ENCODE results near the gene CCDC57.
"Not testable (repeated sequence)": the region's sequence is repeated elsewhere in the genome, so short reads cannot be mapped to it uniquely, and the experiment has no call there.

Gene CCDC57

DNA sequence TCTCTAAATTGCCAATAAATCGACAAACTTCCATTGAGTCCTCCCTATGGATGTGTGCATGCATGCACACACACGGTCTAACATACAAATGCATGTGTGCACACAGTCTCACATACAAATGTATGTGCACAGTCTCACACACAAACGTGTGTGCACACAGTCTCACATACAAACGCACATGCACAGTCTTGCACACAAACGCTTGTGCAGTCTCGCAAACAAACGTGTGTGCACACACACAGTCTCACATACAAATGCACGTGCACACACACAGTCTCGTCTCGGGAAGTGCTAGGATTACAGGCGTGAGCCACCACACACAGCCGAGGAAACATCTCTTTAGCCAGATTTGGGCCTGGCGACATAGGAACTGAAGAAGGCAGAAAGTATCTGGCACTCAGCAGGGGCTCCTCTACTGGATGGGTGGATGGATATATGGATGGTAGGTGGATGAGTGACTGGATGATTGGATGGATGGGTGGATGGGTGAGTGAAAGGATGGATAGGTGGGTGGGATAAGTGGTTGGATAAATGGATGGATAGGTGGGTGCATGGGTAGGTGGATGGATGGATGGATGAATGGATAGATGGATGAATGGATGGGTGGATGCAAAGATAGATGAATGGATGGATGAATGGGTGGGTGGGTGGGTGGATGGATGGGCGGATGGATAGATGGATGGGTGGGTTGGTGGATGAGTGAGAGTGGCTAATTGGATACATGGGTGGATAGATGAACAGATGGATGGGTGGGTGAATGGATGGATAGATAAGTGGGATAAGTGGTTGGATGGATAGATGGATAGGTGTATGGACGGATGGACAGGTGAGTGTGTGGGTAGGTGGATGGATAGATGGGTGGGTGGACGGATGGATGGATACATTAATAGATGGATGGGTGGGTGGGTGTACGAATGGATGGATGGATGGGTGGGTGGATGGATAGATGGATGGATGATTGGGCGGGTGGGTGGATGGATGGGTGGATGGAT is 65.7 kb downstream of the CCDC57 start:
- no peak for DNase-seq
- ChIA-PET POLR2A (no interaction called here), CTCF (no interaction called here)
- Histone ChIP-seq H3K4me3 (ENCODE audit: control insufficient read depth in 1 of 7, extremely low read depth in 1 of 7, insufficient read depth in 4 of 7, low read depth in 2 of 7, low read length in 6 of 7) (no peak overlapping the region), H3K36me3 (ENCODE audit: control insufficient read depth in 4 of 4, insufficient read depth in 4 of 4, low read length in 3 of 4) (peaks cover 0 to 4% (median 1%) of the 10 kb centered on the region in 4 experiments), H3K9me3 (ENCODE audit: control extremely low read depth in 1 of 5, control insufficient read depth in 4 of 5, insufficient read depth in 2 of 5, low read depth in 1 of 5, low read length in 4 of 5) (no peaks in the 10 kb centered on the region), H3K4me1 (ENCODE audit: control extremely low read depth in 1 of 4, control insufficient read depth in 4 of 4, insufficient read depth in 4 of 4, low read length in 3 of 4) (no peaks in the 10 kb centered on the region), H3K27me3 (replicated peaks in 2 of 5; ENCODE audit: control insufficient read depth in 4 of 5, insufficient read depth in 5 of 5, low read length in 4 of 5) (no peaks in the 10 kb centered on the region), H3K27ac (ENCODE audit: insufficient read depth in 1 of 2, low read depth in 1 of 2, low read length in 2 of 2, poor library complexity in 1 of 2, severe bottlenecking in 2 of 2) (no peak overlapping the region)
- WGBS (ENCODE audit: insufficient coverage) = 95% methylated on average over 18 of the region's 18 CpGs

DNA sequence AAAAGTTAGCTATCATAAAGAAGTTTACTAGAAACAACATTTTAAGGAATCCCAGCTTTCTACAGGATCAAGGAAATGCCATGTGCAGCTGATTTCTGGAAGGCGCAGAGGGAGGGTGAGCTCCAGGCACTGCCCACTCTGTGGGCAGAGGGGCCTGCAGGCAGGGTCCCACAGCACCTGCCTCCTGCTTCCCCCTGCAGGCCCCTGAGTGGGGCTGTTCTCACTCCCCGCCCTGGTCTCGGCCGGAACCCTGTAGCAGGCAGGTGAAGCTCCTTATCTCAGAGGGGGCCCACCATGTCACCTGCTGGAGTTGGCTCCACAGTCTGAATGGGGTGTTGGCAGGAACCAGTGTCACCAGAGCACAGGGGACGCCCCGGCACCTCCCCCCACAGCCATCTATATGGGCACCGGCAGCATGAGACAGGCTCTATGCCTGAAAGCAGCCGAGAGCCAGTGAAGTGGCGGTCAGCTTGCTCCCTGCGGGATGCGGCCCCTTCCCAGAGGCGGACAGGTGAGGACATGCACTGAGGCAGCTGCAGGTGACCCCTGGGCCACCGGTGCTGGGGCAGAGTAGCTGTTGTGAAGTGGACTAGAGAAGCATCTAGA is 67.0 kb downstream of the CCDC57 start:
- POLR2A ChIA-PET = no interaction called here
- WGBS (ENCODE audit: insufficient coverage) = 96% methylated on average over 12 of the region's 13 CpGs
- H3K36me3 ChIP-seq (ENCODE audit: control insufficient read depth in 4 of 4, insufficient read depth in 4 of 4, low read length in 3 of 4) = peaks cover 0 to 6% (median 2%) of the 10 kb centered on the region in 4 experiments

DNA sequence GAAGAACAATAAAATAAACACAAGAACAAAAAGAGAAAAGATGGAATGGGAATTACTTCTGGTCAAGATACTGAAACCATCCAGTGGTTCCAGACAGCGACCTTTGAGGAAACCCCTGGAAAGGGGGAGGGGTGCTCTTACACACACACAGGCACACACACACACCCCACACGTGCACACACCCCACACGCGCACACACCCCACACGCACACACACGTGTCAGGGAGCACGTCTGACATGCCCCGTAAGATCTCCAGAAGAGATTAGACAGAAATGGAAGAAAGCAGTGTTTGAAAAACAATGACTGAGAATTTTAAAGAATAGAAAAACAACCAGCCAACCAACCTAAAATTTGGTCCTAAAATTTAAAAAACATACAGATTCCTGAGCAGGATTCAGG is 69.3 kb downstream of the CCDC57 start:
- no peak for DNase-seq
- Histone ChIP-seq H3K27ac (ENCODE audit: insufficient read depth in 1 of 2, low read depth in 1 of 2, low read length in 2 of 2, poor library complexity in 1 of 2, severe bottlenecking in 2 of 2) (no peak overlapping the region), H3K4me3 (ENCODE audit: control insufficient read depth in 1 of 7, extremely low read depth in 1 of 7, insufficient read depth in 4 of 7, low read depth in 2 of 7, low read length in 6 of 7) (no peak overlapping the region), H3K27me3 (replicated peaks in 2 of 5; ENCODE audit: control insufficient read depth in 4 of 5, insufficient read depth in 5 of 5, low read length in 4 of 5) (no peaks in the 10 kb centered on the region), H3K36me3 (ENCODE audit: control insufficient read depth in 4 of 4, insufficient read depth in 4 of 4, low read length in 3 of 4) (peaks cover 0 to 4% (median 1%) of the 10 kb centered on the region in 4 experiments), H3K9me3 (ENCODE audit: control extremely low read depth in 1 of 5, control insufficient read depth in 4 of 5, insufficient read depth in 2 of 5, low read depth in 1 of 5, low read length in 4 of 5) (no peaks in the 10 kb centered on the region), H3K4me1 (ENCODE audit: control extremely low read depth in 1 of 4, control insufficient read depth in 4 of 4, insufficient read depth in 4 of 4, low read length in 3 of 4) (no peaks in the 10 kb centered on the region)
- CTCF ChIA-PET = interaction anchor here (0.7 kb wide), 1 partner anchor 17 kb away, joined by 3 read pairs; no protein-coding TSS in a partner anchor
- POLR2A ChIA-PET = no interaction called here
- 100% methylated on average over 1 of the region's 8 CpGs for WGBS (ENCODE audit: insufficient coverage)

More for the DNA sequence above, 67.0 kb downstream of the CCDC57 start:
- no peaks in the 10 kb centered on the region for H3K4me1 ChIP-seq (ENCODE audit: control extremely low read depth in 1 of 4, control insufficient read depth in 4 of 4, insufficient read depth in 4 of 4, low read length in 3 of 4)
- no peak for DNase-seq
- H3K4me3 ChIP-seq (ENCODE audit: control insufficient read depth in 1 of 7, extremely low read depth in 1 of 7, insufficient read depth in 4 of 7, low read depth in 2 of 7, low read length in 6 of 7) = no peak overlapping the region
- no peak overlapping the region for H3K27ac ChIP-seq (ENCODE audit: insufficient read depth in 1 of 2, low read depth in 1 of 2, low read length in 2 of 2, poor library complexity in 1 of 2, severe bottlenecking in 2 of 2)
- CTCF ChIA-PET = interaction anchor here (0.9 to 1.5 kb wide), 3 partner anchors 8 to 108 kb away, joined by 3 read pairs; partner anchors contain the start of gene DCXR
- H3K9me3 ChIP-seq (ENCODE audit: control extremely low read depth in 1 of 5, control insufficient read depth in 4 of 5, insufficient read depth in 2 of 5, low read depth in 1 of 5, low read length in 4 of 5) = no peaks in the 10 kb centered on the region
- H3K27me3 ChIP-seq (replicated peaks in 2 of 5; ENCODE audit: control insufficient read depth in 4 of 5, insufficient read depth in 5 of 5, low read length in 4 of 5) = no peaks in the 10 kb centered on the region

DNA sequence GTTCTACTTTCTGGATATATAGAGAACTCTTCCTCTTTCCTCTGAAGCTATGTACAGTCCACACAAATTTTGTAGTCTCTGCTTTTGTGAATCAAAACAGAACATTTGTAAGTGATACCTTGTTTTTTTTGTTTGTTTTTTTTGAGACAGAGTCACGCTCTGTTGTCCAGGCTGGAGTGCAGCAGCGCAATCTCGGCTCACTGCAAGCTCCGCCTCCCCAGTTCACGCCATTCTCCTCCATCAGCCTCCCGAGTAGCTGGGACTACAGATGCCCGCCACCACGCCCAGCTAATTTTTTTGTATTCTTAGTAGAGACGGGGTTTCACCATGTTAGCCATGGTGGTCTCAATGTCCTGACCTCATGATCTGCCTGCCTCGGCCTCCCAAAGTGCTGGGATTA is 72.7 kb downstream of the CCDC57 start:
- H3K27ac ChIP-seq (ENCODE audit: insufficient read depth in 1 of 2, low read depth in 1 of 2, low read length in 2 of 2, poor library complexity in 1 of 2, severe bottlenecking in 2 of 2); H3K36me3 ChIP-seq (ENCODE audit: control insufficient read depth in 4 of 4, insufficient read depth in 4 of 4, low read length in 3 of 4); H3K9me3 ChIP-seq (ENCODE audit: control extremely low read depth in 1 of 5, control insufficient read depth in 4 of 5, insufficient read depth in 2 of 5, low read depth in 1 of 5, low read length in 4 of 5); DNase-seq; H3K4me3 ChIP-seq (ENCODE audit: control insufficient read depth in 1 of 7, extremely low read depth in 1 of 7, insufficient read depth in 4 of 7, low read depth in 2 of 7, low read length in 6 of 7); POLR2A ChIA-PET; H3K27me3 ChIP-seq (replicated peaks in 2 of 5; ENCODE audit: control insufficient read depth in 4 of 5, insufficient read depth in 5 of 5, low read length in 4 of 5); H3K4me1 ChIP-seq (ENCODE audit: control extremely low read depth in 1 of 4, control insufficient read depth in 4 of 4, insufficient read depth in 4 of 4, low read length in 3 of 4); CTCF ChIA-PET: not testable (repeated sequence)
- 92% methylated on average over 8 of the region's 10 CpGs for WGBS (ENCODE audit: insufficient coverage)

DNA sequence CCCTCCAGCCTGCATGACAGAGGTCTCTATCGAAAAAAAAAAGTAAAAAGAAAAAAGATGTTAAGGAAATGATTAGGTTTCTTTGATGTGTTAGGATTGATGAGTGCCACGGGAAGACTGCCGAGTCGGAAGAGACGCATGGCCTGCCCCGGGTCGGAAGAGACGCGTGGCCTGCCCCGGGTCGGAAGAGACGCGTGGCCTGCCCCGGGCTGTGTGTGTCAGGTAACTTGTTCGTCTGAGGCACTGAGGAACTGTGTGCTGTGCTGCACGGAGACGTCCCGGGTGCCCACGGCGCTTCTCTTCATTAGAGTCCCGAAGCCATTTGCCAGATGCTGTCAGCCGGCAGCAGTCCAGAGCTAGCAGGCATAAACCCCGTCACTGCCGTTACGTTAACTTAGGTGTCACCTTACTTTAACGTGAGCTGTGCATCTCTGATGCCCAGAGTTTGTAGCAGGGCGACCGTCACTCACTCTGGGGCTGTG is 74.1 kb downstream of the CCDC57 start:
- Histone ChIP-seq H3K4me1 (ENCODE audit: control extremely low read depth in 1 of 4, control insufficient read depth in 4 of 4, insufficient read depth in 4 of 4, low read length in 3 of 4) (no peaks in the 10 kb centered on the region), H3K27ac (ENCODE audit: insufficient read depth in 1 of 2, low read depth in 1 of 2, low read length in 2 of 2, poor library complexity in 1 of 2, severe bottlenecking in 2 of 2) (no peak overlapping the region), H3K36me3 (ENCODE audit: control insufficient read depth in 4 of 4, insufficient read depth in 4 of 4, low read length in 3 of 4) (peaks cover 0 to 4% (median 0%) of the 10 kb centered on the region in 4 experiments), H3K27me3 (replicated peaks in 2 of 5; ENCODE audit: control insufficient read depth in 4 of 5, insufficient read depth in 5 of 5, low read length in 4 of 5) (no peaks in the 10 kb centered on the region), H3K9me3 (ENCODE audit: control extremely low read depth in 1 of 5, control insufficient read depth in 4 of 5, insufficient read depth in 2 of 5, low read depth in 1 of 5, low read length in 4 of 5) (no peaks in the 10 kb centered on the region), H3K4me3 (ENCODE audit: control insufficient read depth in 1 of 7, extremely low read depth in 1 of 7, insufficient read depth in 4 of 7, low read depth in 2 of 7, low read length in 6 of 7) (no peak overlapping the region)
- POLR2A ChIA-PET = no interaction called here
- CTCF ChIA-PET = interaction anchor here (1.1 kb wide), 1 partner anchor 108 kb away, joined by 3 read pairs; no protein-coding TSS in a partner anchor
- 96% methylated on average over 28 of the region's 28 CpGs for WGBS (ENCODE audit: insufficient coverage)
- no peak for DNase-seq

DNA sequence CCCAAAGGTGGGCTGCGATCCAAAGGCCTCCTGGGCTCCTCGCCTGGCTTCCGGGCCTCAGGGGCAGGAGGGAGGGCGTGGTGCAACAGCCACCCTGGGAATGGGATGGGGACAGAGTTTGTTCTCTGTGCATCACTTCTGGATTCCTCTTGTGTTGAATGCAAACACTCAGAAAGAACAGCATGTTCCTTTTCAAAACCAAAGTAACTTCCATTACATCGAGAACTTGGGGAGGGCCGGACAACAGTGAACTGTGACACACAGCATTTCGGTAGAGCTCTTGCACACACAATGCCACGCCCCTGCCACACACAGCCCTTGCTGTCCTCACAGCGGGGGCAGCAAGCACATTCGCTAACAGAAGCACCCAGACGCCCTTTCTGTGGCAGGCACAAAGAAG is 78.5 kb downstream of the CCDC57 start:
- CTCF ChIA-PET = no interaction called here
- Histone ChIP-seq H3K4me3 (ENCODE audit: control insufficient read depth in 1 of 7, extremely low read depth in 1 of 7, insufficient read depth in 4 of 7, low read depth in 2 of 7, low read length in 6 of 7) (no peak overlapping the region), H3K27ac (ENCODE audit: insufficient read depth in 1 of 2, low read depth in 1 of 2, low read length in 2 of 2, poor library complexity in 1 of 2, severe bottlenecking in 2 of 2) (no peak overlapping the region), H3K36me3 (ENCODE audit: control insufficient read depth in 4 of 4, insufficient read depth in 4 of 4, low read length in 3 of 4) (peaks cover 0 to 2% (median 0%) of the 10 kb centered on the region in 4 experiments), H3K4me1 (ENCODE audit: control extremely low read depth in 1 of 4, control insufficient read depth in 4 of 4, insufficient read depth in 4 of 4, low read length in 3 of 4) (no peaks in the 10 kb centered on the region), H3K27me3 (replicated peaks in 2 of 5; ENCODE audit: control insufficient read depth in 4 of 5, insufficient read depth in 5 of 5, low read length in 4 of 5) (no peaks in the 10 kb centered on the region), H3K9me3 (ENCODE audit: control extremely low read depth in 1 of 5, control insufficient read depth in 4 of 5, insufficient read depth in 2 of 5, low read depth in 1 of 5, low read length in 4 of 5) (no peaks in the 10 kb centered on the region)
- WGBS (ENCODE audit: insufficient coverage) = 94% methylated on average over 11 of the region's 11 CpGs
- POLR2A ChIA-PET = no interaction called here
- no peak for DNase-seq

All from common myeloid progenitor, CD34-positive (primary cell).